HUES64 (cell line): Measurements from ENCODE around the gene CAP1.

Source experiments
- H3K27ac ChIP-seq: 2 replicates; pipeline ENCODE4 v1.7.0; 2013; ENCODE audit warnings: low read depth, low read length, inconsistent platforms
- H3K27me3 ChIP-seq: 2 replicates; pipeline ENCODE4 v1.6.1; 2013; ENCODE audit warnings: mild to moderate bottlenecking, low read length; ENCODE audit not compliant: insufficient read depth
- H3K36me3 ChIP-seq: 2 replicates; pipeline ENCODE4 v1.6.1; 2013; ENCODE audit warnings: mild to moderate bottlenecking, low read length; ENCODE audit not compliant: insufficient read depth
- H3K4me1 ChIP-seq: 2 replicates; pipeline ENCODE4 v1.6.1; 2013; ENCODE audit warnings: mild to moderate bottlenecking, low read length, moderate library complexity; ENCODE audit not compliant: insufficient read depth
- H3K4me3 ChIP-seq: 2 replicates; pipeline ENCODE4 v1.5.1; 2013; ENCODE audit warnings: mild to moderate bottlenecking, low read length, moderate library complexity
- H3K9ac ChIP-seq: 2 replicates; pipeline ENCODE4 v1.6.1; 2013; ENCODE audit warnings: mild to moderate bottlenecking, low read depth, low read length
- H3K9me3 ChIP-seq: 2 replicates; pipeline ENCODE4 v1.6.1; 2013; ENCODE audit warnings: low read depth, low read length; ENCODE audit not compliant: insufficient read depth
- WGBS: fragments of 150-250, 120-280 bp; methylation state at CpG from one replicate; pipeline ENCODE4 v1.1.7; 2013; ENCODE audit warnings: missing lambda C conversion rate; 5-methylcytosine and 5-hydroxymethylcytosine counted together

CAP1 gene

DNA sequence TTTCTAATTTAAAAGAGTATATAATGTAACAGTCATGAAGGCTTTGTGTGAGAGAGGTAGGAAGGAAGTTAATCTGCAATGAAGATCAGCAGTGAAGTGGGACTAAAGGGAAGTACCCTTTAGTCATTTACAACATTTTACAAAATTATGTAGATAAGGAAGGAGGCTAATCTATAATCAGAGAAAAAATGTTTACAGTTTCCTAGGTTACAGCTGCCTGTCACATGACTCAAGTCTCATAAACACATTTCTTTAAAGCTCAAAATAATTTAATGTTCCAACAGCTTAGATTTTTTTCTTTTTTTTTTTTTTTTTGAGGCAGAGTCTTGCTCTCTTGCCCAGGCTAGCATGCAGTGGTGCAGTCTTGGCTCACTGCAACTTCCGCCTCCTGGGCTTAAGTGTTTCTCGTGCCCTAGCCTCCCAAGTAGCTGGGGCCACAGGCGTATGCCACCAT lies 26.2 kb upstream of the CAP1 start:
- H3K36me3 ChIP-seq, result no peaks in the 10 kb centered on the region
- WGBS, result 95% methylated on average over 3 of the region's 3 CpGs
- no peaks in the 10 kb centered on the region; the same call in 1 of the 2 replicates for H3K9me3 ChIP-seq
- no peaks in the 10 kb centered on the region; the same call in 1 of the 2 replicates for H3K27me3 ChIP-seq
- H3K9ac ChIP-seq, result no peak overlapping the region
- no peak overlapping the region for H3K27ac ChIP-seq
- H3K4me1 ChIP-seq, result no peaks in the 10 kb centered on the region
- no peak overlapping the region for H3K4me3 ChIP-seq

DNA sequence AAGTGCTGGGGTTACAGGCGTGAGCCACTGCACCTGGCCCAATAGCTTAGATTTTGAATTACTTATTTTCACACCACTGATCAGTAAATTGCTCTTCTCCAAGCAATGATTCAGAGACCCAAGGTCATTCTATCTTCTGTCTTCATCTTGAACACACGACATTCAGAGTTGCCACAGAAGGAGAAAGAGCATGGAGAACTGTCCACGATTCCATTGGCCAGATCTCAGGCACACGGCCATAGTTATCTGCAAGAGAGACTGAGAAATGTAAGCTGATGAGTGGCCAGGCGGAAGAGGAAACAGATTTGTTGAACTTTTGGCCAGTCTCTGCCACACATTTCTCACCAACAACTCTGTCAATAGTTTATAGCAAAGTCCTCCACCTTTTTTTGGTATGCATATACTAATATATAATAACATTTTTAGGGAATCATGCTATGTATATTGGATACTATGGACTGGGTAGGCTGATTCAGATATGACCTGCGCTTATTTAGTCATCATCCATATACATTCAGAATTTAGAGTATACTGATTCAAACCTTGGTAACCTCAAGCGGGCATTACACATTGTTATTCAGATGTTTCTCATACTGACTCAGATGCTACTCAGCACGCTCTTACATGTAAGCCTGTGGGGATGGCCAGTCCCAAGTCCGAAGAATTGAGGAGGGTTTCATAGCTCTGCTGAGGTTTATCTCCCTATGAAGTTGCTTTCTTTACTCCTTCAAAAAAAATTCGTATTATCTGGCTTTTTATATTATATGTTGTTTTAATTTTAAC lies 25.5 kb upstream of the CAP1 start:
- Histone ChIP-seq H3K27ac (no peak overlapping the region), H3K9ac (no peak overlapping the region), H3K4me1 (no peaks in the 10 kb centered on the region), H3K4me3 (no peak overlapping the region), H3K36me3 (no peaks in the 10 kb centered on the region), H3K27me3 (no peaks in the 10 kb centered on the region; the same call in 1 of the 2 replicates), H3K9me3 (no peaks in the 10 kb centered on the region; the same call in 1 of the 2 replicates)
- WGBS, result 74% methylated on average over 9 of the region's 10 CpGs

DNA sequence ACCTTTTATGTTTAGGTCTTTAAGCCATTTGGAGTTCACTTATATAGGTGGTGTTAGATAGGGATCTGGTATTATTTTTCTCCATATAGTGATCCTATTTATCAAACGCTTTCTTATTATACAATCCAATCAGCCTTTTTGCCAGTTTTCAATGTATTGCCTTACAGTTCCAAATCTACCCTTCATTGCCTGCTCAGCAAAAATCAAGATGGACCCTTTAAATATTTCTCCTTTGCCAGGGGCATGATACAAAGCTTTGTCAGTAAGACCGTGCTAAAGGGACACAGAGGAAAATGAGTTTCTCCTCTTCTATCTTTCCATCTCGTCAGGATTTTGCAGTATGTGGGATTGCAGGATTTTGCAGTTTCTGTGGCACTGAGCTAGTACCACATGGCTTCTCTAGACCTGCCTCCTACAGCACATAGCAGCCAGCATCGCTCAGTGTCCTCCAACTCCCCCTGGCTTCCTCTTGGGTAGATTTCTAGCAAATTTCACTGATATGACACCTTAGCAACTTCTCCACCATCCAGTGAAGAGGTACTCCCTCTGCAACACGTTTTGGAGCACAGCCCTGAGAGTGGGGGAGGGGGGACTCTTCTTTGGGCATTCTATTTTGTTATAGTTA lies 22.5 kb upstream of the CAP1 start:
- H3K9me3 ChIP-seq, result peaks cover 2% of the 10 kb centered on the region
- H3K27me3 ChIP-seq, result no peaks in the 10 kb centered on the region; the same call in 1 of the 2 replicates
- WGBS, result 81% methylated on average over 5 of the region's 5 CpGs
- no peak overlapping the region for H3K27ac ChIP-seq
- H3K4me3 ChIP-seq, result no peak overlapping the region
- H3K36me3 ChIP-seq, result no peaks in the 10 kb centered on the region
- H3K9ac ChIP-seq, result no peak overlapping the region
- no peaks in the 10 kb centered on the region for H3K4me1 ChIP-seq

DNA sequence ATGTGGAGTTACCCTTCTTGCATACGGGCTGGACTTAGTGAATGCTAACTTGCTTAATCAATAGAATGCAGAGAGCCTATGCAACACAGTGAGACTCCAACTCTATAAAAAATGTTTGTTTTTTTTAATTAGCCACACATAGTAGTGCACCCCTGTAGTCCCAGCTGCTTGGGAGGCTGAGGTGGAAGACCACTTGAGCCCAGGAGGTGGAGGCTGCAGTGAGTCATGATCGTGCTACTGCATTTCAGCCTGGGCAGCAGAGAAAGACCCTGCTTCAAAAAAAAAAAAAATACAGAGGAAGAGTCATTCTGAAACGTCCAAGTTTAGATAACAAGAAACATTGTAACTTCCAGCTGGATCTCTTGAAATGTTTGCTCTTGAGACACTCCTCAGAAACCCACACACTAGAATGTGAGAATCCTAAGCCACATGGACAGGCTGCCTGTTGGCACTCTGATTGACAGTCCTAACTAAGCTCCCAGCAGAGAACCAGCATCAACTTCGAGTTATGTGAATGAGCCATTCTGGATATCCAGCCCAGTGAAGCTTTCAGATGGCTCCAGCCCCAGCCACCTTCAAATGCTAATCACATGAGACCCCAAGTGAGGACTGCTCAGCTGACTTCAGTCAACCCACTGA lies 20.0 kb upstream of the CAP1 start:
- Histone ChIP-seq H3K9me3 (peaks cover 8% of the 10 kb centered on the region), H3K9ac (no peak overlapping the region), H3K27me3 (no peaks in the 10 kb centered on the region), H3K36me3 (no peaks in the 10 kb centered on the region), H3K4me3 (no peak overlapping the region), H3K27ac (no peak overlapping the region), H3K4me1 (no peaks in the 10 kb centered on the region)
- 74% methylated on average over 4 of the region's 4 CpGs for WGBS

DNA sequence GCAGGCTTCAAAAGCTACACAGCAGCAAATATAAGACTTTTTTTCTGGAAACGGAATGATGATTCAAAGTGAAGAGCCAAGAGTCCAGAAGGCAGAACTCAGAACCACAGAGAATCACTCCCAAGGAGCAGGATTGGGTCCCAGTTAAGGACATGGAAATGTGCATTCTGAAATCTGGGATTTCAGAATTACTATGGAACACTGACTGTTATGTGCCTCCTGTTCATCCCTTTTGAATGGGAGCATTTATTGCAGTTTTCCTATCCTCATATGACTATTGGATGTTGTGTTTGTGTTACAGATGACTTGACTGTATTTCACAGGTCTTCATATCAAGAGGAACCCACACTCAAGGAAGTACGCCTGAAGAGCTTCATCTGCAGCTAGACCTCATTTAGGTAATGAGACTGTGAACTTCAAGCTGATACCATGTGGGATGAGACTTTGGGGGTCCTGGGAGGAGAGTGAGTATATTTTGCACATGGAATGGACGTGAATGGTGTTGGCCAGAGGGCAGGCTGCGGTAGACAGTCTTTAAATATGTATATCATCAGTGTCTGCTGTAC lies 17.1 kb upstream of the CAP1 start:
- H3K4me3 ChIP-seq, result no peak overlapping the region
- H3K4me1 ChIP-seq, result no peaks in the 10 kb centered on the region
- H3K9ac ChIP-seq, result no peak overlapping the region
- H3K36me3 ChIP-seq, result no peaks in the 10 kb centered on the region
- WGBS, result 93% methylated on average over 4 of the region's 4 CpGs
- H3K9me3 ChIP-seq, result peaks cover 8% of the 10 kb centered on the region; the same call in 1 of the 2 replicates
- H3K27ac ChIP-seq, result no peak overlapping the region
- no peaks in the 10 kb centered on the region for H3K27me3 ChIP-seq

DNA sequence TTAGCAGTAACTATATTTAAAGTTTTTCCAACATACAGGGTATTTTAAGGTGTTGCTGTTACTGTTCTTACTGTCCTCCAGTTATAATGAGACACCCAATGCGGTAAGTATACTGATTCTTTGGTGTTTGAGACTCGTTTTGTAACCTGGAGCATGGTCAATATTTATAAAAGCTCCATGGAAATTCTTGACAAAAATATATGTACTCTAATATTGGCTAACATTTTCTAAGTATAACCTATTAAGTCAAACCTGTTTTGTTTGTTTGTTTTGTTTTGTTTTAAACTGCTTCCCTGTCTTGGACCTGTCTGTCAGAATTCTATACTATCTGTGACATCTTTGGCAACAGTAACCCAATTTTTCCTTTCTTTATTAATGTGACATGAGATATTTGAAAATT lies 15.9 kb upstream of the CAP1 start:
- Histone ChIP-seq H3K27ac (no peak overlapping the region), H3K4me3 (no peak overlapping the region), H3K27me3 (no peaks in the 10 kb centered on the region), H3K9me3 (peaks cover 8% of the 10 kb centered on the region; the same call in 1 of the 2 replicates), H3K4me1 (no peaks in the 10 kb centered on the region), H3K9ac (no peak overlapping the region), H3K36me3 (no peaks in the 10 kb centered on the region)
- WGBS, result 90% methylated on average over 1 of the region's 2 CpGs

DNA sequence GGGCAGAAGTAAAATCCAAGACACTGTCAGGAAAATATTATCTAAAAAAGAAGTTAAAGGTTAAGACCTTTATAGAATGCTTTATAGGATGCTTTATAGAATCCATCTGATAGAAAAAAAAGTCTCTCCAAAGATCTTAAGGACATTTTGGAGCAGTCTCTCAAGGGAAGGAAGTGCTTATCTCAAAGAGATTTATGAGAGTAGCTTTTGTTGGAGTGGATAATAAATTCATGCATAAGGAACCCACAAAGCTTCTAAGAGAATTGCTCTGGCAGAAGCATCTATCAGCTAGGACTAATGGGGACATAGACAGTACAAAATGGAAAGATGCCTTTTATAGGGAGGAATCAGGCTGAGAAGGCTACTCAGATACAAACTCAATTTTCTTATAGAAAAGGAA lies 12.9 kb upstream of the CAP1 start:
- no peak overlapping the region for H3K27ac ChIP-seq
- peaks cover 8% of the 10 kb centered on the region; the same call in 1 of the 2 replicates for H3K9me3 ChIP-seq
- H3K4me3 ChIP-seq, result no peak overlapping the region
- no peaks in the 10 kb centered on the region for H3K27me3 ChIP-seq
- H3K36me3 ChIP-seq, result no peaks in the 10 kb centered on the region
- no peaks in the 10 kb centered on the region for H3K4me1 ChIP-seq
- H3K9ac ChIP-seq, result no peak overlapping the region

DNA sequence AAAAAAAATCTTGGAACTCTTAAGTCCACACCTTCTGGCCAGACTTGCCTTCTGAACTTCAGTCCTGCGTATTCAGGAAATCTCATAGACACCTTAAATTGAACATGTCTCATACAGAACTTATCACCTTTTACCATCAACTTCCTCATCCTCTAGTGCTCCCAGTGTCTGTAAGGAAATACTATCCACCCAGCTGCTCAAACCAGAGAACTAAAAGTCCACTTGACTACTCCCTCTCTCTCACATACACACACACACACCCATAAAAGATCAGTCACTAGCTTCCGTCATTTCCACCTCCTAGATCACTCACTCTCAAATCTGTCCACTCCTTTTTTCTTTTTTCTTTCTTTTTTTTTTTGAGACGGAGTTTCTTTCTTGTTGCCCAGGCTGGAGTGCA lies 10.9 kb upstream of the CAP1 start:
- no peaks in the 10 kb centered on the region for H3K4me1 ChIP-seq
- no peak overlapping the region for H3K9ac ChIP-seq
- no peaks in the 10 kb centered on the region for H3K9me3 ChIP-seq
- H3K27ac ChIP-seq, result no peak overlapping the region
- 94% methylated on average over 3 of the region's 3 CpGs for WGBS
- H3K36me3 ChIP-seq, result no peaks in the 10 kb centered on the region
- no peak overlapping the region for H3K4me3 ChIP-seq
- no peaks in the 10 kb centered on the region for H3K27me3 ChIP-seq

DNA sequence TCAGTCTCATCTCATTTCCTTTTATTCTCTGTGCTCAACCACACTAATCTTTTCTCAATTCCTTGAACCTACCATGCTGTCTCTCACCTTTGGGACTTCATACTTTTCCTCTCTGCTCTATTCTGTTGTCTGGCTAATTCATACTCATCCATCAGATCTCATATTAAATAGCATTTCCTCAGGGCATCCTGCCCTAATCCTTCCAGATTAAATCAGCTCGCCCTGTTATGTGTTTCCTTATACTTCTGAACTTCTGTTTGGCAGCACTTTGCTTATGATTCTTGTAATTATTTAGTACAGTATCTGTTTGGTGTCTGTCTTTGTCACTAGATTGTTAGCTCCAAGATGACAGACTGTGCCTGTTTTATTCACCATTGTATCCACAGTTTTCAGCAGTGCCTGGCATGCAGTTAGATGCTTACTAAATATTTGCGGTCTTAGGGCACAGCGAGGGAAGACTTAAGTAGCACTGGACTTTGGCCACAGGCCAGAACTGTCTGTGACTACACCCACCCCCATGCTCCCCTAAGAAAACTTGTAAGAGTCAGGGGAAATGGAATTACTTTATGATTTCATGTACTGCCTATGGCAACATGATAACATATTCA lies 9.9 kb upstream of the CAP1 start:
- H3K27me3 ChIP-seq, result no peaks in the 10 kb centered on the region
- H3K4me1 ChIP-seq, result no peaks in the 10 kb centered on the region
- no peaks in the 10 kb centered on the region for H3K9me3 ChIP-seq
- 91% methylated on average over 3 of the region's 3 CpGs for WGBS
- no peak overlapping the region for H3K27ac ChIP-seq
- no peaks in the 10 kb centered on the region for H3K36me3 ChIP-seq
- no peak overlapping the region for H3K4me3 ChIP-seq
- H3K9ac ChIP-seq, result no peak overlapping the region

DNA sequence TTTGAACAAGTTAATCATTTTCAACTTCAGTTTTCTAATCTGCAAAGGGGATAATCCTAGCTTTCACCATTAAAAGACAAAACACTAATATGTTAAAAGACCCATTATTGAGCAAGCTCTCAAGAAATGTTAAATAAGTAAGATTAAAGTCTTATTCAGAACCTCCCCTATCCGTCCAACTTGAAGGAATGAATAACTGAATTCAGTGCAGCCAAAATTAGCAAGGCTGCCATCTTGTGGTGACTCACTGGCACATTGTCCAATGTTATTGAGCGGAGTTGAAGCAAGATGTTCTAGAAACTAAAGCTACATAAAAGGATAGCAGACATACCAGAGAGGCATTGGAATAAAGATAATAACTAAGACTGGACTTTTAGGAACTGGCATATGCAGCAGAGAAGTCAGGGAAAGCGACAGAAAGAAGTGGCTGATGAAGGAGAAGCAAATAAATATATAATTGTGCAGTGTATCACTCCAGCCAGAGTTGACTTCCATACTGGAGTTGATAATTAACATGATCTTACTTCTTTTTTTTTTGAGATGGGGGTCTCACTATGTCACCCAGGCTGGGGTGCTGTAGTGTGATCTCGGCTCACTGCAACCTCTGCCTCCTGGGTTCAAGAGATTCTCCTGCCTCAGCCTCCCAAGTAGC lies 8.2 kb upstream of the CAP1 start:
- Histone ChIP-seq H3K9ac (no peak overlapping the region), H3K4me1 (no peaks in the 10 kb centered on the region), H3K27me3 (no peaks in the 10 kb centered on the region), H3K4me3 (no peak overlapping the region), H3K9me3 (no peaks in the 10 kb centered on the region), H3K27ac (no peak overlapping the region), H3K36me3 (no peaks in the 10 kb centered on the region)
- 67% methylated on average over 4 of the region's 4 CpGs for WGBS
